GM12878 (cell line): ENCODE data around the gene SEC63. TPM values are rescaled to one million over a fixed set of nuclear protein-coding genes. Genes with fewer than 3 reads are reported as not detected.

ENCODE experiments used
- ATAC-seq: fragments of 200-7000 bp; cut with Tn5 transposase; 3 replicates; pipeline ENCODE4 v1.9.1; 2020; ENCODE audit warnings: mild to moderate bottlenecking, moderate library complexity
- BruUV-seq: library from RNA; stranded (reverse); fragments of 400-500 nt; replicated peaks from 2 replicates; lab custom pipeline; 2021; lab: Mats Ljungman, UMichigan
- CTCF ChIA-PET: fragments of 300-600 bp; sonication (Branson Sonifier 250); formaldehyde crosslinking; extraction: SDS; loops from one replicate; lab custom pipeline; 2021; ENCODE audit warnings: inconsistent platforms; lab: Yijun Ruan, JAX
- POLR2A ChIA-PET: fragments of 350-600 bp; formaldehyde crosslinking; extraction: SDS; loops from one replicate; lab custom pipeline; 2021; ENCODE audit warnings: inconsistent platforms; lab: Charles Lee
- RAD21 ChIA-PET: fragments of 300-600 bp; sonication (Branson Sonifier 250); formaldehyde crosslinking; loops from one replicate; lab custom pipeline; 2023; ENCODE audit warnings: antibody characterized with exemption; ENCODE audit not compliant: unreplicated experiment; lab: Charles Lee
- SMC1A ChIA-PET: fragments of 300-600 bp; sonication (Branson Sonifier 250); formaldehyde crosslinking; loops from one replicate; lab custom pipeline; 2023; ENCODE audit not compliant: unreplicated experiment, uncharacterized antibody; lab: Charles Lee
- DNase-seq: peaks from one replicate; pipeline ENCODE4 v3.0.0-alpha.2; 2011; ENCODE audit warnings: low read depth, low spot score
- FAIRE-seq: peaks from 3 replicates; lab custom pipeline; 2011; peaks lifted over from hg19 to GRCh38; lab: Jason Lieb, UNC
- H2AFZ ChIP-seq: 2 replicates; pipeline ENCODE4 v1.6.0; 2011; ENCODE audit warnings: low read depth, low read length, control low read depth; ENCODE audit not compliant: control insufficient read depth
- H3K27ac ChIP-seq: 2 replicates; pipeline ENCODE4 v1.5.1; 2011; ENCODE audit warnings: control low read depth; ENCODE audit not compliant: control insufficient read depth, insufficient read depth
- H3K27me3 ChIP-seq, 2 experiments: replicated peaks in 1 of 2; 2 replicates each; pipeline versions ENCODE4 v1.6.0 to v1.6.1; 2011; ENCODE audit warnings: low read length in 1 of 2; ENCODE audit not compliant: control insufficient read depth in 2 of 2, insufficient read depth in 2 of 2
- H3K36me3 ChIP-seq, 2 experiments: 2 replicates each; pipeline ENCODE4 v1.5.1; 2011; ENCODE audit warnings: low read length in 1 of 2; ENCODE audit not compliant: control insufficient read depth in 2 of 2, insufficient read depth in 2 of 2
- H3K4me1 ChIP-seq: 2 replicates; pipeline ENCODE4 v1.6.1; 2011; ENCODE audit warnings: mild to moderate bottlenecking, low read length, moderate library complexity, mixed read lengths; ENCODE audit not compliant: control insufficient read depth, insufficient read depth
- H3K4me2 ChIP-seq: 2 replicates; pipeline ENCODE4 v1.6.0; 2011; ENCODE audit warnings: control low read depth; ENCODE audit not compliant: control insufficient read depth, insufficient read depth
- H3K4me3 ChIP-seq: fragments of 200-600 bp; sonication (generic); 2 replicates; pipeline ENCODE4 v1.5.1; 2016
- H3K79me2 ChIP-seq: 2 replicates; pipeline ENCODE4 v1.6.0; 2011; ENCODE audit warnings: low read length; ENCODE audit not compliant: control insufficient read depth, insufficient read depth
- H3K9ac ChIP-seq: 2 replicates; pipeline ENCODE4 v1.8.0; 2011; ENCODE audit warnings: low read length, control low read depth, mixed read lengths; ENCODE audit not compliant: control insufficient read depth, insufficient read depth
- H3K9me3 ChIP-seq: replicated peaks from 3 replicates; pipeline ENCODE4 v1.5.1; 2011; ENCODE audit warnings: mild to moderate bottlenecking, low read length; ENCODE audit not compliant: control insufficient read depth, insufficient read depth
- H4K20me1 ChIP-seq: 2 replicates; pipeline ENCODE4 v1.6.0; 2011; ENCODE audit not compliant: control insufficient read depth, insufficient read depth
- CEBPZ ChIP-seq: fragments of 150-350 bp; IDR thresholded peaks from 2 replicates; pipeline ENCODE4 v1.6.1; 2016; ENCODE audit warnings: low read depth, low read length
- CHD2 ChIP-seq: IDR thresholded peaks from 2 replicates; pipeline ENCODE4 v1.6.1; 2011; ENCODE audit warnings: low read depth, low read length, improper control_type of control experiment, borderline replicate concordance
- ETV6 ChIP-seq, 2 experiments: fragments of 450-650 bp in 1 of 2; IDR thresholded peaks in 1 of 2; conservative IDR thresholded peaks in 1 of 2; 2 replicates each; pipeline ENCODE4 v1.6.1; 2014; ENCODE audit warnings: antibody characterized with exemption in 1 of 2, borderline replicate concordance in 1 of 2, low read depth in 1 of 2, mild to moderate bottlenecking in 1 of 2, moderate library complexity in 1 of 2
- GABPA ChIP-seq: IDR thresholded peaks from 2 replicates; pipeline ENCODE4 v1.6.1; 2014; ENCODE audit warnings: antibody characterized with exemption, low read depth, mild to moderate bottlenecking, inconsistent platforms
- HDAC6 ChIP-seq: fragments of 200-600 bp; sonication (generic); IDR thresholded peaks from one replicate; pipeline ENCODE4 v1.8.0; 2017; ENCODE audit warnings: antibody characterized with exemption; ENCODE audit not compliant: unreplicated experiment
- IRF5 ChIP-seq: fragments of 450-650 bp; IDR thresholded peaks from 2 replicates; pipeline ENCODE4 v1.6.1; 2017; ENCODE audit warnings: borderline replicate concordance
- MTA2 ChIP-seq: fragments of 450-650 bp; IDR thresholded peaks from 2 replicates; pipeline ENCODE4 v1.6.1; 2016; ENCODE audit warnings: low read depth, mild to moderate bottlenecking, moderate library complexity
- NFXL1 ChIP-seq: fragments of 450-650 bp; IDR thresholded peaks from 2 replicates; pipeline ENCODE4 v1.6.1; 2017; ENCODE audit warnings: antibody characterized with exemption, mild to moderate bottlenecking, borderline replicate concordance
- POLR2AphosphoS5 ChIP-seq: IDR thresholded peaks from 2 replicates; pipeline ENCODE4 v1.6.1; 2011; ENCODE audit warnings: mild to moderate bottlenecking, low read length, inconsistent platforms
- PRDM15 ChIP-seq: fragments of 450-650 bp; formaldehyde crosslinking; IDR thresholded peaks from 2 replicates; pipeline ENCODE4 v1.4.0; 2020; ENCODE audit warnings: mild to moderate bottlenecking, moderate library complexity
- RBBP5 ChIP-seq: fragments of 200-600 bp; sonication (generic); conservative IDR thresholded peaks from 2 replicates; pipeline ENCODE4 v1.6.1; 2016
- RCOR1 ChIP-seq: conservative IDR thresholded peaks from 2 replicates; pipeline ENCODE4 v1.6.1; 2012; ENCODE audit warnings: low read depth, low read length, improper control_type of control experiment
- RFX5 ChIP-seq: IDR thresholded peaks from 2 replicates; pipeline ENCODE4 v1.6.1; 2011; ENCODE audit warnings: low read depth, low read length, improper control_type of control experiment
- WGBS: methylation state at CpG from one replicate; pipeline ENCODE4 v1.1.6; 2016; ENCODE audit warnings: low lambda C conversion rate; ENCODE audit not compliant: insufficient replicate concordance, insufficient coverage; ENCODE audit errors: missing lambda C conversion rate; 5-methylcytosine and 5-hydroxymethylcytosine counted together
- in situ Hi-C: fragments of 300-500 bp; cut with MboI; formaldehyde crosslinking; loops from 9 replicates; pipeline ENCODE4 v1.14.3; 2018; ENCODE audit warnings: mixed read lengths
- intact Hi-C: fragments of 100-400 bp; cut with micrococcal nuclease; formaldehyde crosslinking; loops from one replicate; pipeline ENCODE4 v1.14.2; 2022; ENCODE audit not compliant: unreplicated experiment
- polyA plus RNA-seq, 11 experiments: library from polyadenylated mRNA; depleted of rRNA in 4 of 11; unstranded in 6 of 11; stranded (reverse) in 5 of 11; fragments of >200 nt; fragmentation: Nextera tagmentation in 4 of 11; fragmentation: Illumina TruSeq in 1 of 11; extraction: Ambion mirVana in 4 of 11; extraction: Trizol in 1 of 11; gene quantifications; 1 replicate in 1 of 11; 2 replicates in 10 of 11; pipeline versions ENCODE4 v1.2.1 to v1.2.3, GENCODE V29; 2011 to 2016; ENCODE audit warnings: inconsistent platforms in 2 of 11, missing spikeins in 2 of 11, low read depth in 1 of 11
- total RNA-seq, 4 experiments: library from RNA; depleted of rRNA in 3 of 4; stranded (reverse); fragments of >200 nt in 3 of 4; fragmentation: Illumina TruSeq in 1 of 4; extraction: Trizol in 1 of 4; gene quantifications; 2 replicates each; pipeline versions ENCODE4 v1.2.1 to v1.2.3, GENCODE V29; 2013 to 2021

The SEC63 gene
- total and polyA plus RNA-seq, 10 of the 15 experiments (the other 5 are each of a cell fraction or from before 2014, with no cell fraction given): 10.1 to 87.0 (median 34.3) TPM

- ATAC-seq: no peak
- Histone ChIP-seq H3K4me3 (no peak overlapping the region), H3K4me1 (no peaks in the 10 kb centered on the region), H3K36me3 (peaks cover 0 to 15% of the 10 kb centered on the region in 2 experiments; a peak in 1 of 4 replicates), H3K79me2 (peaks cover 20% of the 10 kb centered on the region), H3K27me3 (no peaks in the 10 kb centered on the region)
- DNase-seq: no peak
- no TSS peak for BruUV-seq
- 96% methylated on average over 2 of the region's 2 CpGs for WGBS
- ChIA-PET CTCF (no interaction called here), RAD21 (no interaction called here)
- FAIRE-seq: peak; percentile 54
- no peak for TF ChIP-seq CHD2
- no peak for TF ChIP-seq POLR2AphosphoS5
- TF ChIP-seq ETV6 (conservative IDR thresholded peaks at IDR 0.05 in 1 of 2, IDR thresholded peaks at IDR 0.05 in 1 of 2; ENCODE audit: borderline replicate concordance in 1 of 2, low read depth in 1 of 2): no peak
- TF ChIP-seq GABPA: no peak
- no peak for TF ChIP-seq CEBPZ
- no peak for TF ChIP-seq HDAC6
- no peak for TF ChIP-seq RFX5
- TF ChIP-seq RBBP5: no peak
- TF ChIP-seq NFXL1: no peak
- no peak for TF ChIP-seq RCOR1
- TF ChIP-seq IRF5: no peak
- TF ChIP-seq PRDM15 (CRISPR knock-in tag): no peak
- TF ChIP-seq MTA2: no peak
- TF ChIP-seq, all 136 proteins: peak for 0
- H3K4me2 ChIP-seq: no peak overlapping the region
- H4K20me1 ChIP-seq: peaks cover 4% of the 10 kb centered on the region; the same call in 1 of the 2 replicates
- no peaks in the 10 kb centered on the region; the same call in 2 of the 3 replicates for H3K9me3 ChIP-seq
- H2AFZ ChIP-seq: no peak overlapping the region
- in situ Hi-C loops (no loop called here), intact Hi-C loops (no loop called here)
- H3K27ac ChIP-seq: no peak overlapping the region
- SMC1A ChIA-PET: interaction anchor here (1.4 kb wide), 1 partner anchor 10 kb away, joined by 3 read pairs; no protein-coding TSS in a partner anchor
- H3K9ac ChIP-seq: no peak overlapping the region
- POLR2A ChIA-PET: no interaction called here
These were observed 29.0 kb downstream of the SEC63 start for GRCh38 chr6:107928984-107929383.
